ENCODE results near the gene COL28A1.

GRCh38 chr7:7537711-7538110, 2.0 kb upstream of the COL28A1 start:
- no peak for TF ChIP-seq CTCF (IDR thresholded peaks at IDR 0.05; ENCODE audit: insufficient read depth, low read length, poor library complexity, severe bottlenecking)
- no peak for TF ChIP-seq EZH2phosphoT487 (conservative IDR thresholded peaks at IDR 0.05; ENCODE audit: low read length)

All from SU-DHL-6 (cell line).